GM19238 (cell line): ENCODE data around the gene PLAU.
"Not testable (repeated sequence)": the region's sequence is repeated elsewhere in the genome, so short reads cannot be mapped to it uniquely, and the experiment has no call there.

Experiments
- DNase-seq: peaks from one replicate; pipeline ENCODE4 v3.0.0; 2011; ENCODE audit warnings: low spot score; ENCODE audit not compliant: insufficient read length

PLAU gene

GRCh38 chr10:73876566-73876965 lies 34.4 kb upstream of the PLAU start:
- DNase-seq: no peak

GRCh38 chr10:73876971-73877370 lies 34.0 kb upstream of the PLAU start:
- no peak for DNase-seq

- DNase-seq: no peak
Observed at GRCh38 chr10:73877533-73878160, 33.3 kb upstream of the PLAU start.

GRCh38 chr10:73878365-73878764 lies 32.6 kb upstream of the PLAU start:
- DNase-seq: no peak

- DNase-seq: peak; percentile 73
Observed at GRCh38 chr10:73879296-73880173, 31.4 kb upstream of the PLAU start.

- DNase-seq: no peak
Observed at GRCh38 chr10:73881221-73881919, 29.6 kb upstream of the PLAU start.

- no peak for DNase-seq
Observed at GRCh38 chr10:73884017-73884416, 26.9 kb upstream of the PLAU start.

- peak; percentile 71 for DNase-seq
Observed at GRCh38 chr10:73886085-73886529, 24.8 kb upstream of the PLAU start.

GRCh38 chr10:73886661-73887293 lies 24.2 kb upstream of the PLAU start:
- no peak for DNase-seq

GRCh38 chr10:73887294-73888039 lies 23.5 kb upstream of the PLAU start:
- DNase-seq: no peak

- no peak for DNase-seq
Observed at GRCh38 chr10:73888514-73888913, 22.4 kb upstream of the PLAU start.

GRCh38 chr10:73889014-73889413 lies 21.9 kb upstream of the PLAU start:
- DNase-seq: no peak

GRCh38 chr10:73889416-73889815 lies 21.5 kb upstream of the PLAU start:
- not testable (repeated sequence) for DNase-seq

GRCh38 chr10:73890261-73890660 lies 20.7 kb upstream of the PLAU start:
- DNase-seq: no peak

GRCh38 chr10:73890830-73891229 lies 20.1 kb upstream of the PLAU start:
- DNase-seq: not testable (repeated sequence)

GRCh38 chr10:73891540-73891939 lies 19.4 kb upstream of the PLAU start:
- DNase-seq: no peak

GRCh38 chr10:73892310-73893030 lies 18.5 kb upstream of the PLAU start:
- no peak for DNase-seq

- DNase-seq: no peak
Observed at GRCh38 chr10:73893426-73893825, 17.5 kb upstream of the PLAU start.

- DNase-seq: no peak
Observed at GRCh38 chr10:73894245-73894971, 16.5 kb upstream of the PLAU start.

GRCh38 chr10:73895381-73895780 lies 15.6 kb upstream of the PLAU start:
- DNase-seq: not testable (repeated sequence)
